GM19351 (cell line): ENCODE results near the gene LHFPL4.
"Not testable (repeated sequence)": the region's sequence is repeated elsewhere in the genome, so short reads cannot be mapped to it uniquely, and the experiment has no call there.

Source experiments
- ATAC-seq: cut with Tn5 transposase; IDR thresholded peaks from one replicate; pipeline ENCODE4 v1.9.1; 2021; ENCODE audit warnings: mild to moderate bottlenecking, moderate library complexity; ENCODE audit not compliant: unreplicated experiment

LHFPL4 gene

GRCh38 chr3:9553021-9553947 is at the start of gene LHFPL4:
TSS of gene LHFPL4 (minus strand) at chr3:9553822. CDS start at chr3:9552679, 1,143 bp downstream.
- no peak for ATAC-seq

GRCh38 chr3:9602620-9603019 is 49.0 kb upstream of the LHFPL4 start:
- ATAC-seq = no peak

- ATAC-seq = not testable (repeated sequence)
These were observed 47.5 kb upstream of the LHFPL4 start for GRCh38 chr3:9601006-9601581.

- no peak for ATAC-seq
These were observed 47.0 kb upstream of the LHFPL4 start for GRCh38 chr3:9600597-9600996.

GRCh38 chr3:9598783-9599387 is 45.3 kb upstream of the LHFPL4 start:
- no peak for ATAC-seq

GRCh38 chr3:9595877-9596276 is 42.3 kb upstream of the LHFPL4 start:
- ATAC-seq = no peak

GRCh38 chr3:9591781-9592180 is 38.2 kb upstream of the LHFPL4 start:
- not testable (repeated sequence) for ATAC-seq

- no peak for ATAC-seq
These were observed 36.7 kb upstream of the LHFPL4 start for GRCh38 chr3:9590282-9590791.

- ATAC-seq = no peak
These were observed 30.2 kb upstream of the LHFPL4 start for GRCh38 chr3:9583792-9584191.

- ATAC-seq = no peak
These were observed 29.7 kb upstream of the LHFPL4 start for GRCh38 chr3:9583371-9583770.

- no peak for ATAC-seq
These were observed 28.7 kb upstream of the LHFPL4 start for GRCh38 chr3:9582332-9582731.

- ATAC-seq = no peak
These were observed 28.1 kb upstream of the LHFPL4 start for GRCh38 chr3:9581742-9582141.

- ATAC-seq = no peak
These were observed 15.4 kb upstream of the LHFPL4 start for GRCh38 chr3:9569054-9569453.

GRCh38 chr3:9565316-9565715 is 11.7 kb upstream of the LHFPL4 start:
- ATAC-seq = no peak

- no peak for ATAC-seq
These were observed 10.2 kb upstream of the LHFPL4 start for GRCh38 chr3:9563851-9564250.

- not testable (repeated sequence) for ATAC-seq
These were observed 6.4 kb upstream of the LHFPL4 start for GRCh38 chr3:9560056-9560455.

- no peak for ATAC-seq
These were observed 409 bp upstream of the LHFPL4 start for GRCh38 chr3:9553948-9554513.

- ATAC-seq = no peak
These were observed 1.2 kb downstream of the LHFPL4 start for GRCh38 chr3:9552252-9552999.

GRCh38 chr3:9550999-9551398 is 2.6 kb downstream of the LHFPL4 start:
- no peak for ATAC-seq

- no peak for ATAC-seq
These were observed 4.0 kb downstream of the LHFPL4 start for GRCh38 chr3:9549600-9549999.

GRCh38 chr3:9548991-9549390 is 4.6 kb downstream of the LHFPL4 start:
- no peak for ATAC-seq
